Activated CD8-positive, alpha-beta T cell treated with anti-CD3 and anti-CD28 coated beads for 36 hours (primary cell): ENCODE measurements around the gene GPR55. TPM values are rescaled to one million over a fixed set of nuclear protein-coding genes. Genes with fewer than 3 reads are reported as not detected.

Experiments
- ATAC-seq: fragments of 200-7000 bp; cut with Tn5 transposase; one replicate; pipeline ENCODE4 v1.10.0; 2021; ENCODE audit warnings: mild to moderate bottlenecking, moderate library complexity
- CTCF ChIA-PET: fragments of 350-600 bp; sonication (Branson Sonifier 250); formaldehyde crosslinking; loops from one replicate; lab custom pipeline; 2021; ENCODE audit warnings: antibody characterized with exemption; lab: Charles Lee
- POLR2A ChIA-PET: fragments of 350-600 bp; sonication (Branson Sonifier 250); formaldehyde crosslinking; loops from one replicate; lab custom pipeline; 2021; ENCODE audit warnings: antibody characterized with exemption; lab: Charles Lee
- DNase-seq: peaks from one replicate; pipeline ENCODE4 v3.0.0-alpha.2; 2020
- H3K27ac Mint-ChIP-seq: one replicate; pipeline ENCODE4 v1.8.0; 2021; ENCODE audit warnings: mild to moderate bottlenecking, mixed read lengths
- H3K27me3 Mint-ChIP-seq: one replicate; pipeline ENCODE4 v1.8.0; 2021; ENCODE audit warnings: mixed read lengths
- H3K36me3 Mint-ChIP-seq: one replicate; pipeline ENCODE4 v1.8.0; 2021; ENCODE audit warnings: low read depth, mixed read lengths
- H3K4me1 Mint-ChIP-seq: one replicate; pipeline ENCODE4 v1.8.0; 2021; ENCODE audit warnings: low read depth, mixed read lengths
- H3K4me3 Mint-ChIP-seq: one replicate; pipeline ENCODE4 v1.8.0; 2021; ENCODE audit warnings: mild to moderate bottlenecking, moderate library complexity, mixed read lengths
- H3K9me3 Mint-ChIP-seq: one replicate; pipeline ENCODE4 v1.8.0; 2021; ENCODE audit warnings: mixed read lengths
- CTCF ChIP-seq: fragments of 200-600 bp; IDR thresholded peaks from one replicate; pipeline ENCODE4 v1.8.0; 2022; ENCODE audit warnings: antibody characterized with exemption, mild to moderate bottlenecking
- intact Hi-C: fragments of 100-400 bp; cut with micrococcal nuclease; formaldehyde crosslinking; loops from one replicate; pipeline ENCODE4 v1.10.0; 2022
- total RNA-seq, 2 experiments: library from RNA; stranded (reverse); gene quantifications; one replicate each; pipeline ENCODE4 v1.2.3, GENCODE V29; 2021

Gene GPR55
- total RNA-seq, 2 experiments from 2014 or later = 5.0 to 5.3 TPM

DNA sequence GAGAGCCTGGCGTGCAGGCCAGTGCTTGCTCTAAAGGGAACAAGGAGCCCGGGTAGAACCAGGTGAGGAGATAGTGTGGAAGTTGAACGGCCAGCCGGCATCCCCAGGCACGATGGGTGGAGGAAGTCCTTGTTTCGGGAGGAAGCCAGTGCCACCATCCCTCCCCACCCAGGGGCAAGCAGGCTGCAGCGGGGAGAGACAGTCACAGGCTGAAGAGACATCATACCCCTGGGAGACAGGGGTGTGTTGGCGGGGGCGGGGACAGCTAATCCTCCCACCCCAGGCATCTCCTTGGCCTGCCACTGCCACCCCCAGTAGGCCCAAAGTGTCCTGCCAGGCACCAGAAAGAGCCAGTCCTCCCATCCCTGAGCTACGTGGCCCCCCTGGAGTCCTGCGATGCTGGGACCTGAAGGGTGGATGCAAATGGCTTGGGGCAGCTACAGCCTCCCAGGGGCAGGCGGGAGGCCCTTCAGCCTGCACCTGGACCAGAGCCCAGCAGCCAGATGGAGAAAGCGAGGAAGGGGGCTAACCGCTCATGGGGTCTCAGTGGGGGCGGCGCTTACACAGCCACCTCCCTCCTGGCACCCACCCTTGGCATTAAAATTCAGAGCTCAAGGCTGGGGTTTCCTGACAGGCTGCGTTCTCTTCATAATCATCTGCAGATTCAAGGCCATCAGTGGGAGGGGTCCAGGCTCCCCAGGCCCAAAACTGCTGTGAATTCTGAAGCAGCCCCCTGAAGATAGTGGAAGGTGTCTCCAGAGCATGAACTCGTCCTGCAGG is 14.8 kb upstream of the GPR55 start:
- ChIA-PET CTCF (interaction anchor here (1.3 to 2.4 kb wide), 3 partner anchors 13 to 47 kb away, joined by 3 to 10 read pairs (median 6); partner anchors contain the start of gene GPR55), POLR2A (interaction anchor here (1.2 kb wide), 1 partner anchor 16 kb away, joined by 3 read pairs; no protein-coding TSS in a partner anchor)
- H3K27me3 Mint-ChIP-seq = no peaks in the 10 kb centered on the region
- peaks cover 19% of the 10 kb centered on the region for H3K4me1 Mint-ChIP-seq
- no peak overlapping the region for H3K4me3 Mint-ChIP-seq
- ATAC-seq (no peak), DNase-seq (no peak)
- peaks cover 15% of the 10 kb centered on the region for H3K36me3 Mint-ChIP-seq
- no peak overlapping the region for H3K27ac Mint-ChIP-seq
- H3K9me3 Mint-ChIP-seq = peaks cover 20% of the 10 kb centered on the region
- TF ChIP-seq CTCF = no peak
- intact Hi-C loops = no loop called here

DNA sequence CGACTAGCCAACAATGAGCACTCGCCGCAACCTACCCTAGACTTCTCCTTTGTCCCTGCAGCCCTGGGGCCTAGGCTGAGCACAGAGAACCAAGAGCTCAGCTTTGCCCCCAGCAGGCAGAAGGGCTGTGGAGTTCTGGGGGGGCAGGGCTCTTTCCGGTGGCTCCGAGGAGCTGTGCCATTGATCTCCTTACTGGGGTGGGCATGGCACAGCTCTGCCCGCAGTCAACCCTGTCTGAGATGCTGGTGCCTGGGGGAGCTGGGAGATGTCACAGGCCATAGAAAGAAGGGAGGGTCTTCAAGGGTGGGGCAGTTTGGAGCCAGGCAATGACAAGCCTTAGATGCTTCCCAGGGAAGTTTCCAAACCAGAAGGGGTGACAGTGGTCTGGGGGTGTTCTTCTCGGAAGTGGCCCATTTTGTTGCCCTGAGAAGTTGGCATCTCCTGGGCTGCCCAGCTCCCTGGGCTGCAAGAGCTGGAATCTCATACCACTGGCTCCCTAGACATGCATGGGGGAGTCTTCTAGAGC is 14.1 kb upstream of the GPR55 start:
- Mint-ChIP-seq H3K4me1 (peaks cover 15% of the 10 kb centered on the region), H3K27me3 (no peaks in the 10 kb centered on the region), H3K9me3 (peaks cover 20% of the 10 kb centered on the region), H3K4me3 (no peak overlapping the region), H3K36me3 (peaks cover 13% of the 10 kb centered on the region), H3K27ac (no peak overlapping the region)
- intact Hi-C loops = no loop called here
- ATAC-seq (no peak), DNase-seq (no peak)
- ChIA-PET CTCF (interaction anchor here (1.3 to 2.4 kb wide), 3 partner anchors 13 to 48 kb away, joined by 3 to 10 read pairs (median 6); partner anchors contain the start of gene GPR55), POLR2A (interaction anchor here (0.9 to 1.2 kb wide), 2 partner anchors 12 to 17 kb away, joined by 3 read pairs; no protein-coding TSS in a partner anchor)
- TF ChIP-seq CTCF = no peak

GRCh38 chr2:230938516-230939065 is 13.5 kb upstream of the GPR55 start:
- peaks cover 9% of the 10 kb centered on the region for H3K4me1 Mint-ChIP-seq
- H3K4me3 Mint-ChIP-seq = no peak overlapping the region
- peaks cover 20% of the 10 kb centered on the region for H3K9me3 Mint-ChIP-seq
- no peak overlapping the region for H3K27ac Mint-ChIP-seq
- H3K36me3 Mint-ChIP-seq = peaks cover 13% of the 10 kb centered on the region
- POLR2A ChIA-PET = interaction anchor here (0.9 kb wide), 1 partner anchor 11 kb away, joined by 3 read pairs; no protein-coding TSS in a partner anchor
- TF ChIP-seq CTCF = no peak
- DNase-seq (no peak), ATAC-seq (no peak)
- intact Hi-C loops = no loop called here
- CTCF ChIA-PET = interaction anchor here (1.6 to 2.4 kb wide), 2 partner anchors 12 to 48 kb away, joined by 6 to 10 read pairs; no protein-coding TSS in a partner anchor
- H3K27me3 Mint-ChIP-seq = no peaks in the 10 kb centered on the region

- no peak overlapping the region for H3K27ac Mint-ChIP-seq
- H3K4me1 Mint-ChIP-seq = peaks cover 7% of the 10 kb centered on the region
- ATAC-seq = no peak
Observed at GRCh38 chr2:230938098-230938497, 13.1 kb upstream of the GPR55 start.

More at GRCh38 chr2:230938098-230938497, 13.1 kb upstream of the GPR55 start:
- TF ChIP-seq CTCF = no peak
- POLR2A ChIA-PET = no interaction called here
- CTCF ChIA-PET = interaction anchor here (1.1 to 2.4 kb wide), 4 partner anchors 9 to 47 kb away, joined by 3 to 10 read pairs (median 3); no protein-coding TSS in a partner anchor
- H3K4me3 Mint-ChIP-seq = no peak overlapping the region
- H3K36me3 Mint-ChIP-seq = peaks cover 13% of the 10 kb centered on the region
- no peak for DNase-seq
- H3K9me3 Mint-ChIP-seq = peaks cover 20% of the 10 kb centered on the region
- no peaks in the 10 kb centered on the region for H3K27me3 Mint-ChIP-seq
- intact Hi-C loops = no loop called here
